CD4-positive, alpha-beta T cell treated with Interleukin-17A for 1 hour (primary cell): ENCODE results near the gene NFIA.
A peak's percentile ranks its signal among the peaks of the same experiment; 100 is the strongest.
"Not testable (repeated sequence)": the region's sequence is repeated elsewhere in the genome, so short reads cannot be mapped to it uniquely, and the experiment has no call there.

Source experiments
- DNase-seq: peaks from one replicate; pipeline ENCODE4 v3.0.0-alpha.2; 2020

Gene NFIA

GRCh38 chr1:61061601-61062000, 20.8 kb upstream of the NFIA start:
- not testable (repeated sequence) for DNase-seq

GRCh38 chr1:61064673-61065072, 17.7 kb upstream of the NFIA start:
- no peak for DNase-seq

- no peak for DNase-seq
Measured at GRCh38 chr1:61067446-61068019, 14.8 kb upstream of the NFIA start.

- no peak for DNase-seq
Measured at GRCh38 chr1:61070054-61070453, 12.3 kb upstream of the NFIA start.

- no peak for DNase-seq
Measured at GRCh38 chr1:61071205-61072130, 10.9 kb upstream of the NFIA start.

GRCh38 chr1:61073871-61074270, 8.5 kb upstream of the NFIA start:
- DNase-seq, result no peak

GRCh38 chr1:61075833-61076232, 6.5 kb upstream of the NFIA start:
- not testable (repeated sequence) for DNase-seq

- peak; percentile 90 for DNase-seq
Measured at GRCh38 chr1:61076728-61077675, 5.4 kb upstream of the NFIA start.

- peak; percentile 98 for DNase-seq
Measured at GRCh38 chr1:61077676-61078541, 4.5 kb upstream of the NFIA start.

- no peak for DNase-seq
Measured at GRCh38 chr1:61078618-61079295, 3.6 kb upstream of the NFIA start.

GRCh38 chr1:61079296-61079897, 3.0 kb upstream of the NFIA start:
- DNase-seq, result no peak

GRCh38 chr1:61079898-61080336, 2.4 kb upstream of the NFIA start:
- DNase-seq, result peak; percentile 14

GRCh38 chr1:61080413-61081143, 1.8 kb upstream of the NFIA start:
- DNase-seq, result no peak

- DNase-seq, result no peak
Measured at GRCh38 chr1:61081144-61081685, 1.1 kb upstream of the NFIA start.

- DNase-seq, result peak; percentile 52
Measured at GRCh38 chr1:61081686-61082310, 563 bp upstream of the NFIA start.

- DNase-seq, result no peak
Measured at GRCh38 chr1:61083013-61083806, 849 bp downstream of the NFIA start.

GRCh38 chr1:61083807-61084440, 1.6 kb downstream of the NFIA start:
- no peak for DNase-seq

GRCh38 chr1:61084491-61085031, 2.2 kb downstream of the NFIA start:
- no peak for DNase-seq
